Neural cell (in vitro differentiated cells): ENCODE results near the gene MACO1. TPM values are rescaled to one million over a fixed set of nuclear protein-coding genes. Genes with fewer than 3 reads are reported as not detected.

Experiments
- H2AFZ ChIP-seq: fragments of 200-600, 300-800 bp; sonication (generic), shearing (Covaris generic); 2 replicates; pipeline ENCODE4 v1.6.0; 2014; ENCODE audit warnings: low read depth, mild to moderate bottlenecking, antibody characterized with exemption, low read length, moderate library complexity
- H3F3A ChIP-seq: fragments of 200-600 bp; shearing (Covaris generic); 2 replicates; pipeline ENCODE4 v1.6.1; 2016; ENCODE audit warnings: mild to moderate bottlenecking, moderate library complexity, mixed read lengths, antibody characterized with exemption, low read length; ENCODE audit not compliant: insufficient read depth, poor library complexity, severe bottlenecking
- H3K27ac ChIP-seq: fragments of 200-600, 300-800 bp; sonication (generic), shearing (Covaris generic); 2 replicates; pipeline ENCODE4 v1.5.1; 2014; ENCODE audit warnings: mild to moderate bottlenecking, low read length, moderate library complexity
- H3K27me3 ChIP-seq: fragments of 300-800, 200-600 bp; sonication (generic), shearing (Covaris generic); 2 replicates; pipeline ENCODE4 v1.6.0; 2014; ENCODE audit warnings: mild to moderate bottlenecking, low read depth, low read length, moderate library complexity; ENCODE audit not compliant: insufficient read depth
- H3K36me3 ChIP-seq: fragments of 300-800, 200-600 bp; sonication (generic), shearing (Covaris generic); 2 replicates; pipeline ENCODE4 v1.5.1; 2014; ENCODE audit warnings: mild to moderate bottlenecking, antibody characterized with exemption, low read length, moderate library complexity; ENCODE audit not compliant: insufficient read depth
- H3K4me2 ChIP-seq: fragments of 300-800, 200-600 bp; sonication (generic), shearing (Covaris generic); 2 replicates; pipeline ENCODE4 v1.6.0; 2014; ENCODE audit warnings: mild to moderate bottlenecking, low read length
- H3K4me3 ChIP-seq: fragments of 300-800, 200-600 bp; sonication (generic), shearing (Covaris generic); 2 replicates; pipeline ENCODE4 v1.5.1; 2014; ENCODE audit warnings: mild to moderate bottlenecking, low read length, moderate library complexity
- H3K79me2 ChIP-seq: fragments of 200-600 bp; shearing (Covaris generic); replicated peaks from 2 replicates; pipeline ENCODE4 v1.6.0; 2014; ENCODE audit warnings: mild to moderate bottlenecking, low read length, moderate library complexity; ENCODE audit not compliant: insufficient read depth
- H3K9ac ChIP-seq: fragments of 300-800, 200-600 bp; sonication (generic), shearing (Covaris generic); 2 replicates; pipeline ENCODE4 v1.6.1; 2016; ENCODE audit warnings: mild to moderate bottlenecking, low read length, mixed read lengths
- H3K9me2 ChIP-seq: fragments of 200-600 bp; shearing (Covaris generic); 2 replicates; pipeline ENCODE4 v1.6.1; 2016; ENCODE audit warnings: mild to moderate bottlenecking, low read length, mixed read lengths; ENCODE audit not compliant: insufficient read depth
- H3K9me3 ChIP-seq: fragments of 200-600, 300-800 bp; sonication (generic), shearing (Covaris generic); 2 replicates; pipeline ENCODE4 v1.6.1; 2016; ENCODE audit warnings: mild to moderate bottlenecking, mixed run types, low read length, moderate library complexity, mixed read lengths
- H4K20me1 ChIP-seq: fragments of 200-600 bp; shearing (Covaris generic); 2 replicates; pipeline ENCODE4 v1.6.1; 2016; ENCODE audit warnings: mild to moderate bottlenecking, mixed run types; ENCODE audit not compliant: insufficient read depth
- EP300 ChIP-seq: fragments of 450-650 bp; conservative IDR thresholded peaks from 2 replicates; pipeline ENCODE4 v1.6.1; 2014; ENCODE audit warnings: antibody characterized with exemption, mild to moderate bottlenecking, moderate library complexity; ENCODE audit not compliant: poor library complexity, severe bottlenecking
- EZH2 ChIP-seq: fragments of 200-600, 300-800 bp; shearing (Covaris generic), sonication (generic); IDR thresholded peaks from 2 replicates; pipeline ENCODE4 v1.6.1; 2014; ENCODE audit warnings: antibody characterized with exemption, low read length, borderline replicate concordance, mild to moderate bottlenecking; ENCODE audit not compliant: insufficient read depth, poor library complexity, severe bottlenecking
- MXI1 ChIP-seq: fragments of 450-650 bp; conservative IDR thresholded peaks from 2 replicates; pipeline ENCODE4 v1.6.1; 2014; ENCODE audit warnings: antibody characterized with exemption, mild to moderate bottlenecking; ENCODE audit not compliant: poor library complexity, severe bottlenecking
- POLR2AphosphoS5 ChIP-seq: IDR thresholded peaks from 2 replicates; pipeline ENCODE4 v1.6.1; 2012
- RAD21 ChIP-seq: fragments of 450-650 bp; conservative IDR thresholded peaks from 2 replicates; pipeline ENCODE4 v1.6.1; 2014; ENCODE audit warnings: antibody characterized with exemption, mild to moderate bottlenecking, moderate library complexity
- SMC3 ChIP-seq: fragments of 450-650 bp; conservative IDR thresholded peaks from 2 replicates; pipeline ENCODE4 v1.6.1; 2014; ENCODE audit warnings: antibody characterized with exemption, mild to moderate bottlenecking, moderate library complexity; ENCODE audit not compliant: poor library complexity
- TAF1 ChIP-seq: IDR thresholded peaks from 2 replicates; pipeline ENCODE4 v1.6.1; 2012; ENCODE audit warnings: low read depth
- polyA plus RNA-seq: library from polyadenylated mRNA; depleted of rRNA; stranded (reverse); fragments of >200 nt; gene quantifications from 2 replicates; pipeline ENCODE4 v1.2.3, GENCODE V29; 2014
- TF ChIP-seq, protein P1 (sequence below): IDR thresholded peaks from 2 replicates; pipeline ENCODE4 v1.6.1; 2012; ENCODE audit warnings: borderline replicate concordance
- TF ChIP-seq, protein P2 (sequence below): fragments of 450-650 bp; IDR thresholded peaks from 2 replicates; pipeline ENCODE4 v1.5.1; 2014; ENCODE audit warnings: antibody characterized with exemption, mild to moderate bottlenecking, moderate library complexity; ENCODE audit not compliant: poor library complexity, severe bottlenecking

The MACO1 gene
- polyA plus RNA-seq, 1 donor from 2014 or later, result 56.6 TPM

DNA sequence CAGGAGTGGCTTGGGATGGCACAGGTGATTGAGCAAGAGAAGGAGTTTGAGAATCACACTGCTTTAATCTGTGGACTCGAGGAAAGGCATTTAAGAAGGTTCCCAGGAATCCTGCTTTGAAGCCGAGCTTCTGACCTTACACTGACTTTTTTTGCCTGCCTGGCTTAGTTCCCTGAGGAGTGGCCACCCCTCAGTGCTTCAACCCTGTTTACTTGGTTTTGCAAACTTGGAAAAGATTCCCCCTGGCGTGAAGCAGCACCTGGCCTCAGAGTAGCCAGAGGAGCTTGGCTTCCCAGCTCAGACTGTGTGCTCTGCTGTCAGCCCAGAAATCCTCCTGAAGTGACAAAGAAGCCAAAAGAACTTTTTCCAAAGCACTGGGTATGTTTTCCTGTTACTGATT lies 64.3 kb downstream of the MACO1 start:
- H3K4me3 ChIP-seq, result no peak overlapping the region
- H3K27me3 ChIP-seq, result no peaks in the 10 kb centered on the region
- no peaks in the 10 kb centered on the region for H3F3A ChIP-seq
- H3K9me3 ChIP-seq, result no peaks in the 10 kb centered on the region
- H3K79me2 ChIP-seq, result no peaks in the 10 kb centered on the region
- peaks cover 8% of the 10 kb centered on the region for H3K36me3 ChIP-seq
- H3K4me2 ChIP-seq, result no peak overlapping the region
- no peak overlapping the region for H3K9ac ChIP-seq
- H3K27ac ChIP-seq, result no peak overlapping the region
- no peaks in the 10 kb centered on the region for H4K20me1 ChIP-seq
- H2AFZ ChIP-seq, result no peak overlapping the region
- H3K9me2 ChIP-seq, result no peaks in the 10 kb centered on the region
- TF ChIP-seq RAD21, result no peak

DNA sequence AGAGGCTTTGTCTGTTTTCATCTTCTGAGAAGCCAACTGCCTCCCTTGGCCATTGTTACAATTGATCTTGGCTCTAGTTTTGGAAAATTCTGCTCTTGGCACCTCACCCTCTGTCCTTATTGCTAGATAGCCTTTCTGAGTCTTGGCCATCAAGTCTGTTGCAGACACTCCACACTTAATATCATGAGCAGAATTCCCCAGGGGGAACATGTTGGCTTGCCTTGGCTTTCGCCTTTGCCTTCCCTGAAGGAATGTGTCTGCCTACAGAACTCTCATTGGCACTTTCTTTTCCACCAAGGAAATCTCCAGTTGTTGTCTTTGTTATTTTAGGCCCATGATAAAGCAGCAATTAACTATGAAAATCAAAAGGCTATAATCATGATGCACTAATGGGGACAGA lies 70.0 kb downstream of the MACO1 start:
- H3F3A ChIP-seq, result no peaks in the 10 kb centered on the region
- no peak for TF ChIP-seq MXI1
- TF ChIP-seq, protein P1, sequence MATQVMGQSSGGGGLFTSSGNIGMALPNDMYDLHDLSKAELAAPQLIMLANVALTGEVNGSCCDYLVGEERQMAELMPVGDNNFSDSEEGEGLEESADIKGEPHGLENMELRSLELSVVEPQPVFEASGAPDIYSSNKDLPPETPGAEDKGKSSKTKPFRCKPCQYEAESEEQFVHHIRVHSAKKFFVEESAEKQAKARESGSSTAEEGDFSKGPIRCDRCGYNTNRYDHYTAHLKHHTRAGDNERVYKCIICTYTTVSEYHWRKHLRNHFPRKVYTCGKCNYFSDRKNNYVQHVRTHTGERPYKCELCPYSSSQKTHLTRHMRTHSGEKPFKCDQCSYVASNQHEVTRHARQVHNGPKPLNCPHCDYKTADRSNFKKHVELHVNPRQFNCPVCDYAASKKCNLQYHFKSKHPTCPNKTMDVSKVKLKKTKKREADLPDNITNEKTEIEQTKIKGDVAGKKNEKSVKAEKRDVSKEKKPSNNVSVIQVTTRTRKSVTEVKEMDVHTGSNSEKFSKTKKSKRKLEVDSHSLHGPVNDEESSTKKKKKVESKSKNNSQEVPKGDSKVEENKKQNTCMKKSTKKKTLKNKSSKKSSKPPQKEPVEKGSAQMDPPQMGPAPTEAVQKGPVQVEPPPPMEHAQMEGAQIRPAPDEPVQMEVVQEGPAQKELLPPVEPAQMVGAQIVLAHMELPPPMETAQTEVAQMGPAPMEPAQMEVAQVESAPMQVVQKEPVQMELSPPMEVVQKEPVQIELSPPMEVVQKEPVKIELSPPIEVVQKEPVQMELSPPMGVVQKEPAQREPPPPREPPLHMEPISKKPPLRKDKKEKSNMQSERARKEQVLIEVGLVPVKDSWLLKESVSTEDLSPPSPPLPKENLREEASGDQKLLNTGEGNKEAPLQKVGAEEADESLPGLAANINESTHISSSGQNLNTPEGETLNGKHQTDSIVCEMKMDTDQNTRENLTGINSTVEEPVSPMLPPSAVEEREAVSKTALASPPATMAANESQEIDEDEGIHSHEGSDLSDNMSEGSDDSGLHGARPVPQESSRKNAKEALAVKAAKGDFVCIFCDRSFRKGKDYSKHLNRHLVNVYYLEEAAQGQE, result no peak
- TF ChIP-seq TAF1, result no peak
- no peak for TF ChIP-seq EZH2
- no peak for TF ChIP-seq EP300
- no peak for TF ChIP-seq POLR2AphosphoS5
- no peak for TF ChIP-seq RAD21
- no peak for TF ChIP-seq SMC3
- TF ChIP-seq, protein P2, sequence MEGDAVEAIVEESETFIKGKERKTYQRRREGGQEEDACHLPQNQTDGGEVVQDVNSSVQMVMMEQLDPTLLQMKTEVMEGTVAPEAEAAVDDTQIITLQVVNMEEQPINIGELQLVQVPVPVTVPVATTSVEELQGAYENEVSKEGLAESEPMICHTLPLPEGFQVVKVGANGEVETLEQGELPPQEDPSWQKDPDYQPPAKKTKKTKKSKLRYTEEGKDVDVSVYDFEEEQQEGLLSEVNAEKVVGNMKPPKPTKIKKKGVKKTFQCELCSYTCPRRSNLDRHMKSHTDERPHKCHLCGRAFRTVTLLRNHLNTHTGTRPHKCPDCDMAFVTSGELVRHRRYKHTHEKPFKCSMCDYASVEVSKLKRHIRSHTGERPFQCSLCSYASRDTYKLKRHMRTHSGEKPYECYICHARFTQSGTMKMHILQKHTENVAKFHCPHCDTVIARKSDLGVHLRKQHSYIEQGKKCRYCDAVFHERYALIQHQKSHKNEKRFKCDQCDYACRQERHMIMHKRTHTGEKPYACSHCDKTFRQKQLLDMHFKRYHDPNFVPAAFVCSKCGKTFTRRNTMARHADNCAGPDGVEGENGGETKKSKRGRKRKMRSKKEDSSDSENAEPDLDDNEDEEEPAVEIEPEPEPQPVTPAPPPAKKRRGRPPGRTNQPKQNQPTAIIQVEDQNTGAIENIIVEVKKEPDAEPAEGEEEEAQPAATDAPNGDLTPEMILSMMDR, result no peak
- no peaks in the 10 kb centered on the region for H4K20me1 ChIP-seq
- H3K9me2 ChIP-seq, result no peaks in the 10 kb centered on the region
- peaks cover 16% of the 10 kb centered on the region for H3K36me3 ChIP-seq
- no peaks in the 10 kb centered on the region for H3K9me3 ChIP-seq
- H2AFZ ChIP-seq, result no peak overlapping the region
- no peak overlapping the region for H3K4me3 ChIP-seq
- H3K4me2 ChIP-seq, result no peak overlapping the region
- no peaks in the 10 kb centered on the region for H3K79me2 ChIP-seq
- H3K27me3 ChIP-seq, result no peaks in the 10 kb centered on the region
- no peak overlapping the region for H3K9ac ChIP-seq
- no peak overlapping the region for H3K27ac ChIP-seq
